SK-N-SH (cell line): ENCODE measurements around the gene MT1F. TPM values are rescaled to one million over a fixed set of nuclear protein-coding genes. Genes with fewer than 3 reads are reported as not detected.

ENCODE experiments used
- CTCF ChIA-PET: fragments of 300-600, 350-600 bp; formaldehyde crosslinking; extraction: SDS; loops from one replicate; lab custom pipeline; 2021; lab: Yijun Ruan, JAX
- POLR2A ChIA-PET: fragments of 350-600 bp; sonication (Branson Sonifier 250); formaldehyde crosslinking; extraction: SDS; loops from one replicate; lab custom pipeline; 2020; ENCODE audit warnings: antibody characterized with exemption, inconsistent platforms; lab: Yijun Ruan, JAX
- DNase-seq: peaks from one replicate; pipeline ENCODE4 v3.0.0; 2012
- H2AFZ ChIP-seq: fragments of 200-600 bp; sonication (generic); 2 replicates; pipeline ENCODE4 v1.8.1; 2016; ENCODE audit warnings: antibody characterized with exemption, mild to moderate bottlenecking, low read depth
- H3F3A ChIP-seq: fragments of 200-600 bp; sonication (generic); replicated peaks from 2 replicates; pipeline ENCODE3; 2016; ENCODE audit warnings: antibody characterized with exemption, mild to moderate bottlenecking; ENCODE audit not compliant: insufficient read depth
- H3K27ac ChIP-seq, 2 experiments: fragments of 200-500 bp in 1 of 2; fragments of 200-600 bp in 1 of 2; sonication (Bioruptor generic) in 1 of 2; sonication (generic), shearing (Covaris generic) in 1 of 2; 2 replicates each; pipeline versions ENCODE4 v1.5.1 to v1.6.1; 2014 to 2016; ENCODE audit warnings: low read depth in 2 of 2, inconsistent platforms in 1 of 2, low read length in 1 of 2, mild to moderate bottlenecking in 1 of 2, mixed read lengths in 1 of 2
- H3K27me3 ChIP-seq: fragments of 200-600 bp; sonication (generic), shearing (Covaris generic); 2 replicates; pipeline ENCODE4 v1.6.1; 2016; ENCODE audit warnings: mixed run types; ENCODE audit not compliant: insufficient read depth
- H3K36me3 ChIP-seq, 2 experiments: fragments of 200-500 bp in 1 of 2; fragments of 200-600 bp in 1 of 2; sonication (Bioruptor generic) in 1 of 2; sonication (generic) in 1 of 2; replicated peaks in 1 of 2; 2 replicates each; pipeline versions ENCODE3 to v1.5.1; 2014 to 2016; ENCODE audit warnings: low read length in 1 of 2, mild to moderate bottlenecking in 1 of 2; ENCODE audit not compliant: insufficient read depth in 2 of 2, control insufficient read depth in 1 of 2
- H3K4me1 ChIP-seq, 2 experiments: fragments of 200-500 bp in 1 of 2; fragments of 200-600 bp in 1 of 2; sonication (Bioruptor generic) in 1 of 2; sonication (generic), shearing (Covaris generic) in 1 of 2; 2 replicates each; pipeline versions ENCODE4 v1.5.1 to v1.6.1; 2014 to 2016; ENCODE audit warnings: low read depth in 1 of 2, low read length in 1 of 2, mixed run types in 1 of 2; ENCODE audit not compliant: insufficient read depth in 2 of 2, control insufficient read depth in 1 of 2
- H3K4me2 ChIP-seq: fragments of 200-600 bp; sonication (generic), shearing (Covaris generic); 2 replicates; pipeline ENCODE4 v1.6.1; 2017; ENCODE audit warnings: mixed run types
- H3K4me3 ChIP-seq, 2 experiments: fragments of 200-500 bp in 1 of 2; fragments of 200-600 bp in 1 of 2; sonication (Bioruptor generic) in 1 of 2; sonication (generic), shearing (Covaris generic) in 1 of 2; 2 replicates each; pipeline versions ENCODE4 v1.5.1 to v1.8.1; 2014 to 2016; ENCODE audit warnings: low read depth in 2 of 2, inconsistent platforms in 1 of 2, low read length in 1 of 2, mild to moderate bottlenecking in 1 of 2, mixed read lengths in 1 of 2, moderate library complexity in 1 of 2
- H3K79me2 ChIP-seq: fragments of 200-600 bp; sonication (generic); 2 replicates; pipeline ENCODE4 v1.8.1; 2017; ENCODE audit warnings: mild to moderate bottlenecking; ENCODE audit not compliant: insufficient read depth
- H3K9ac ChIP-seq: fragments of 200-600 bp; sonication (generic); 2 replicates; pipeline ENCODE4 v1.6.1; 2017; ENCODE audit warnings: mixed run types
- H3K9me2 ChIP-seq: fragments of 200-600 bp; sonication (generic); 2 replicates; pipeline ENCODE4 v1.6.1; 2017; ENCODE audit warnings: mixed run types
- H3K9me3 ChIP-seq: fragments of 200-600 bp; sonication (generic); 2 replicates; pipeline ENCODE4 v1.6.1; 2017; ENCODE audit warnings: mixed run types, mild to moderate bottlenecking, moderate library complexity
- H4K20me1 ChIP-seq: fragments of 200-600 bp; sonication (generic); 2 replicates; pipeline ENCODE4 v1.6.1; 2017; ENCODE audit warnings: mild to moderate bottlenecking, mixed run types; ENCODE audit not compliant: insufficient read depth
- FOXM1 ChIP-seq: IDR thresholded peaks from 2 replicates; pipeline ENCODE4 v1.4.0; 2012; ENCODE audit warnings: low read depth, mild to moderate bottlenecking
- GABPA ChIP-seq: IDR thresholded peaks from 2 replicates; pipeline ENCODE4 v1.4.0; 2012; ENCODE audit warnings: low read depth, mild to moderate bottlenecking
- IRF3 ChIP-seq: fragments of 150-350 bp; IDR thresholded peaks from 2 replicates; pipeline ENCODE4 v1.6.1; 2016; ENCODE audit warnings: mild to moderate bottlenecking, low read depth, low read length
- NFIC ChIP-seq: IDR thresholded peaks from 2 replicates; pipeline ENCODE4 v1.4.0; 2012; ENCODE audit warnings: borderline replicate concordance
- NRF1 ChIP-seq: IDR thresholded peaks from 2 replicates; pipeline ENCODE4 v1.6.1; 2012; ENCODE audit warnings: low read depth, mild to moderate bottlenecking, low read length
- RFX5 ChIP-seq: IDR thresholded peaks from 2 replicates; pipeline ENCODE4 v1.6.1; 2012; ENCODE audit warnings: mild to moderate bottlenecking, improper control_type of control experiment, low read length
- TCF12 ChIP-seq: IDR thresholded peaks from 2 replicates; pipeline ENCODE4 v1.4.0; 2012
- TEAD4 ChIP-seq: IDR thresholded peaks from 2 replicates; pipeline ENCODE4 v1.4.0; 2012; ENCODE audit warnings: mild to moderate bottlenecking, borderline replicate concordance; ENCODE audit not compliant: insufficient read depth
- WGBS: methylation state at CpG from one replicate; pipeline ENCODE4 v1.1.6; 2017; ENCODE audit warnings: low lambda C conversion rate; 5-methylcytosine and 5-hydroxymethylcytosine counted together
- polyA plus RNA-seq, 3 experiments: library from polyadenylated mRNA; depleted of rRNA; stranded (reverse); fragments of >200 nt; gene quantifications; 2 replicates each; pipeline ENCODE4 v1.2.3, GENCODE V29; 2012
- TF ChIP-seq, protein P1 (sequence below): IDR thresholded peaks from 2 replicates; pipeline ENCODE4 v1.6.1; 2012; ENCODE audit warnings: mild to moderate bottlenecking, low read depth, low read length, moderate library complexity
- TF ChIP-seq, protein P2 (sequence below): IDR thresholded peaks from 2 replicates; pipeline ENCODE4; 2012

MT1F gene
- polyA plus RNA-seq, 1 of the 3 experiments (the other 2 are of a cell fraction) = 13.0 TPM

GRCh38 chr16:56614549-56614991 lies 43.2 kb upstream of the MT1F start (continued):
- TF ChIP-seq, protein P1, sequence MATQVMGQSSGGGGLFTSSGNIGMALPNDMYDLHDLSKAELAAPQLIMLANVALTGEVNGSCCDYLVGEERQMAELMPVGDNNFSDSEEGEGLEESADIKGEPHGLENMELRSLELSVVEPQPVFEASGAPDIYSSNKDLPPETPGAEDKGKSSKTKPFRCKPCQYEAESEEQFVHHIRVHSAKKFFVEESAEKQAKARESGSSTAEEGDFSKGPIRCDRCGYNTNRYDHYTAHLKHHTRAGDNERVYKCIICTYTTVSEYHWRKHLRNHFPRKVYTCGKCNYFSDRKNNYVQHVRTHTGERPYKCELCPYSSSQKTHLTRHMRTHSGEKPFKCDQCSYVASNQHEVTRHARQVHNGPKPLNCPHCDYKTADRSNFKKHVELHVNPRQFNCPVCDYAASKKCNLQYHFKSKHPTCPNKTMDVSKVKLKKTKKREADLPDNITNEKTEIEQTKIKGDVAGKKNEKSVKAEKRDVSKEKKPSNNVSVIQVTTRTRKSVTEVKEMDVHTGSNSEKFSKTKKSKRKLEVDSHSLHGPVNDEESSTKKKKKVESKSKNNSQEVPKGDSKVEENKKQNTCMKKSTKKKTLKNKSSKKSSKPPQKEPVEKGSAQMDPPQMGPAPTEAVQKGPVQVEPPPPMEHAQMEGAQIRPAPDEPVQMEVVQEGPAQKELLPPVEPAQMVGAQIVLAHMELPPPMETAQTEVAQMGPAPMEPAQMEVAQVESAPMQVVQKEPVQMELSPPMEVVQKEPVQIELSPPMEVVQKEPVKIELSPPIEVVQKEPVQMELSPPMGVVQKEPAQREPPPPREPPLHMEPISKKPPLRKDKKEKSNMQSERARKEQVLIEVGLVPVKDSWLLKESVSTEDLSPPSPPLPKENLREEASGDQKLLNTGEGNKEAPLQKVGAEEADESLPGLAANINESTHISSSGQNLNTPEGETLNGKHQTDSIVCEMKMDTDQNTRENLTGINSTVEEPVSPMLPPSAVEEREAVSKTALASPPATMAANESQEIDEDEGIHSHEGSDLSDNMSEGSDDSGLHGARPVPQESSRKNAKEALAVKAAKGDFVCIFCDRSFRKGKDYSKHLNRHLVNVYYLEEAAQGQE = no peak
- TF ChIP-seq NRF1 (no peak), TEAD4 (no peak), FOXM1 (no peak), IRF3 (no peak), TCF12 (peak; percentile 28), RFX5 (no peak)

DNA sequence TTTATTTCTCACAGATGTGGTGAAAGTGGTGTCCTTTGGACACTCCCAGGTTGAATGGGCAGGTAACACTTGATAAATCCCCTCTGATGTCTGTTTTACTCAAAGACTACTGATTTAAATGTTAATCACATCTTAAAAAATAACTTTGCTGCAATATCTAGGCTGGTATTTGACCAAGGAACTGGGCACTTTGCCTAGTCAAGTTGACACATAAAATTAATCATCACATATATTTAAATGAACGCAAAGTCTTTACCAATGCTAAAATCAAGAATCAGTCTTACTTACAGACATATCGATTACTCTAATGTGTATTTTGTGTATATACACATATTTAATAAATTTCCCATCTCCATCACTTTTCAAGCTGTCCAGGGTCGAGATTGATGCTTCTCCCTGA lies 42.4 kb upstream of the MT1F start:
- peaks cover 10 to 33% of the 10 kb centered on the region in 2 experiments; a peak in 3 of 4 replicates for H3K4me1 ChIP-seq
- H3K9me2 ChIP-seq = no peaks in the 10 kb centered on the region
- ChIA-PET CTCF (interaction anchor here (0.6 to 1.2 kb wide), 3 partner anchors 12 to 15 kb away, joined by 3 read pairs; no protein-coding TSS in a partner anchor), POLR2A (interaction anchor here (0.7 kb wide), 1 partner anchor 157 kb away, joined by 3 read pairs; no protein-coding TSS in a partner anchor)
- peak overlapping the region in 1 of 2 experiments; percentile 71; a peak in 2 of 4 replicates for H3K27ac ChIP-seq
- H3K4me2 ChIP-seq = peak overlapping the region; percentile 63; the same call in 1 of the 2 replicates
- H3K9ac ChIP-seq = 0 out of 2 replicates have a peak overlapping the region, but pooled peaks have one; percentile 13
- no peaks in the 10 kb centered on the region for H3K27me3 ChIP-seq
- peaks cover 13% of the 10 kb centered on the region; the same call in 1 of the 2 replicates for H3K79me2 ChIP-seq
- no peak for DNase-seq
- H4K20me1 ChIP-seq = no peaks in the 10 kb centered on the region
- no peaks in the 10 kb centered on the region for H3K36me3 ChIP-seq
- H3K4me3 ChIP-seq = no peak overlapping the region
- H3F3A ChIP-seq = peaks cover 28% of the 10 kb centered on the region
- WGBS = 63% methylated on average over 3 of the region's 3 CpGs
- no peak overlapping the region for H2AFZ ChIP-seq
- TF ChIP-seq NFIC (peak; percentile 34; the same call in 1 of the 2 replicates), GABPA (no peak)
- TF ChIP-seq, protein P2, sequence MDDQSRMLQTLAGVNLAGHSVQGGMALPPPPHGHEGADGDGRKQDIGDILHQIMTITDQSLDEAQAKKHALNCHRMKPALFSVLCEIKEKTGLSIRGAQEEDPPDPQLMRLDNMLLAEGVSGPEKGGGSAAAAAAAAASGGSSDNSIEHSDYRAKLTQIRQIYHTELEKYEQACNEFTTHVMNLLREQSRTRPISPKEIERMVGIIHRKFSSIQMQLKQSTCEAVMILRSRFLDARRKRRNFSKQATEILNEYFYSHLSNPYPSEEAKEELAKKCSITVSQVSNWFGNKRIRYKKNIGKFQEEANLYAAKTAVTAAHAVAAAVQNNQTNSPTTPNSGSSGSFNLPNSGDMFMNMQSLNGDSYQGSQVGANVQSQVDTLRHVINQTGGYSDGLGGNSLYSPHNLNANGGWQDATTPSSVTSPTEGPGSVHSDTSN = peak; percentile 68
- H3K9me3 ChIP-seq = no peaks in the 10 kb centered on the region
